AG08395 (cell line): ENCODE results near the gene MBOAT7.

Experiments
- DNase-seq: peaks from one replicate; pipeline ENCODE4 v3.0.0; 2012; ENCODE audit warnings: mixed read lengths, low spot score

Gene MBOAT7

GRCh38 chr19:54138489-54139256, 50.7 kb downstream of the MBOAT7 start:
- no peak for DNase-seq

GRCh38 chr19:54137699-54138488, 51.5 kb downstream of the MBOAT7 start, which contains the start of gene CNOT3:
Gene CNOT3, plus strand, starts transcription at chr19:54137762. Its CDS starts 5,217 bp downstream, at chr19:54142979.
- no peak for DNase-seq

DNA sequence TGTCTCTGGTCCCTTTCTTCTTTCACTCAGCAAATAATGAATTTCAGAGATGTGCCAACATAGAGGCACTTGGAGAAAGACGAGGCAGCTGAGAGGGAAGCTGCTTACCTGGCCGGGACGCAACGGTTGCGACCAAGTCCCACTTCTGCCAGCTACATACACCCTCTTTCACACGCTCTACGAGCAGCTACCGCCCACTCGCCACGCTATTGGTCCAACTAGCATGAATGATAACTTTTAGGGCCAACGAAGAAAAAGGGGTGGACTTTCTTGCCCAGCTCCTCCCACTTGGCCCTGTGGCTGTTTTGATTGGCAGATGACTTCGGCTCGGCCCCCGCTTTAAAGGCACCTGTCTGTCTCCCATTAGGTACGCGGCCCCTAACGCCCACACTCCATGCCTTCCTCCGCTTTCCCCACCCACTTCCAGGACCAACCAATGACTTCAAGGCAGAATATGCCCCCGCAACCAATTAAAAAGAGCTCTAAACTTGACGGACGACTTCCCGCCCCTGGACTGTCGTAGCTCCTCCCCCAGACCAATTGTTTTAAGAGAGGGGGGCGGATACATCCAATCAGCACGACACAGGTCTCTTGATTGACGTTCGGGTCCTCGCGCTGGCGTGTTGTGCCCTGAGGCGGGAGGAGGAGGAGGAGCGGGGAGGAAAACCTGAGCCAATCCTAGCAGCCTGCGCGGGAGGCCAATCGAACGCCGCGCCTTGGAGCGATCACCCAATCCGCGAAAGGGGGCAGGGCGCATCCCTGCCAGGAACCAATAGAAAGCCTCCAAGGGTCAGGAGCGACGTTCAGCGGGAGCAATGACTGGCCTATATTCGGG, 52.3 kb downstream of the MBOAT7 start:
- peak; percentile 99 for DNase-seq

- DNase-seq, result no peak
Measured at GRCh38 chr19:54136086-54136863, 53.1 kb downstream of the MBOAT7 start.

GRCh38 chr19:54133957-54134590, 55.3 kb downstream of the MBOAT7 start:
- DNase-seq, result no peak

DNA sequence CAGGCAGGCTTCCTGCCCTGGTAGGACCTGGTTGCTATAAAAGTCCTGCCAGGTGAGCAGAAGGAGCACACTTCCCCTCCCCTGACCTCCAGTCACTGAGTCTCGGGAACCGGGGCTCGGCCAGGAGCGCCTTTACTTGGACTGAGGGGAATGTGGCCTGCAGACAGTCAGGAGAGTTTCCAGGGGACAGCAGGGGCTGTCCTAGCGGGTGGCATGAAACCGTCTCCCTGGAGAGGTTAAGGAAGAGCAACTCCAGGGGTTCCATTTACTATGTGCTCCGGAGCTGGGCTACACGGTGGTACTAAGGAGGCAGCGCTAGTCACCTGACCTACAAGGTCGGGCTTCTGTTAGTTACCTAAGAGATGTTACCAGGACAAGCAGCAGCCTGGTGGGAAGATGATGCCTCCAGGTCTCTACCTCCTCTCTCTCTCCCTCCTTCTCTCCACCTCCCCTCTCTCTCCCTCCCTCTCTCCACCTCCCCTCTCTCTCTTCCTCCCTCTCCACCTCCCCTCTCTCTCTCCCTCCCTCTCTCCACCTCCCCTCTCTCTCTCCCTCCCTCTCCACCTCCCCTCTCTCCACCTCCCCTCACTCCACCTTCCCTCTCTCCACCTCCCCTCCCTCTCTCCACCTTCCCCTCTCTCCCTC, 55.9 kb downstream of the MBOAT7 start:
- no peak for DNase-seq

GRCh38 chr19:54129617-54129996, 59.8 kb downstream of the MBOAT7 start:
- no peak for DNase-seq

GRCh38 chr19:54128796-54129616, 60.4 kb downstream of the MBOAT7 start:
- DNase-seq, result no peak

- DNase-seq, result no peak
Measured at GRCh38 chr19:54128441-54128725, 61.0 kb downstream of the MBOAT7 start.

DNA sequence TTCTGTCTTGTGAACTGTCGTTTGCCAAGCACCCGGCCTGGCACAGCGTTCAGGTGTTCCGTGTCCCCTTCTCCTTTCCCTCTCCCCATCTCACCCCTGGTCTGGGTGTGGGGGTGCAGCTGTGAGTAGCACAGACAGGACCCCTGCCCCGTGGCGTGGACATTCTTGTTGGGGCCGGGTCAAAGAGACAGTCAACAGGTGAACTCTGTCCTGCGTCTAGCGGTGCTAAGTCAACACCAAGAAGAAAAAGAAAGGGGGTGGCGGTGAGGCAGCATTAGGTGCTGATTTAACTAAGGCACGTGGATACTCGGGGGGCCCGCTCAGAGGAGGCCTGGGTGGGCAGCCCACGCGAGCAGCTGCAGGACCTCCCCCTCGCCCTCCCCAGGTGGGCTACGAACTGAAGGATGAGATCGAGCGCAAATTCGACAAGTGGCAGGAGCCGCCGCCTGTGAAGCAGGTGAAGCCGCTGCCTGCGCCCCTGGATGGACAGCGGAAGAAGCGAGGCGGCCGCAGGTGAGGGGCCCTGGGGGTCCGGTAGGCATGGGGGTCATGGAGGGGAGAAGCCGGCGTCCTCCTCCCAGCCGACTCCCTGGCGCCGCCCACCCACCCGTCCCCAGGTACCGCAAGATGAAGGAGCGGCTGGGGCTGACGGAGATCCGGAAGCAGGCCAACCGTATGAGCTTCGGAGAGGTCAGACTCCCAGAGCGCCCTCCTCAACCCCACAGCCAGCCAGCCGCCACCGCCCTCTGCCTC, 61.5 kb downstream of the MBOAT7 start:
- DNase-seq, result no peak

GRCh38 chr19:54125713-54126112, 63.7 kb downstream of the MBOAT7 start:
- no peak for DNase-seq

DNA sequence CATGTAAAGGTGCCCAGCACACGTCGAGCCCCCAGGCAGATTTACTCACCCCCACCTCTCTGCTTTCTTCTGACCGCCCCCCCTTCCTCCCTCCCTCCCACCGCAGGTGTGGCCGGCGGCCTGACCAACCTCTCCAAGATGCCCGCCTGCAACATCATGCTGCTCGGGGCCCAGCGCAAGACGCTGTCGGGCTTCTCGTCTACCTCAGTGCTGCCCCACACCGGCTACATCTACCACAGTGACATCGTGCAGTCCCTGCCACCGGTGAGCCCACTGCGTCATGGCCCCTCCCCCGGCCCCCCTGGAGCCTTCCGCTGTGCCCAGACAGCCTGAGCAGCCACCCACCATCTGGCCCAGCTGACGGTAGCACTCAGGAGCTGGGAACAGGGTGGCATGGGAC, 65.0 kb downstream of the MBOAT7 start:
- no peak for DNase-seq

DNA sequence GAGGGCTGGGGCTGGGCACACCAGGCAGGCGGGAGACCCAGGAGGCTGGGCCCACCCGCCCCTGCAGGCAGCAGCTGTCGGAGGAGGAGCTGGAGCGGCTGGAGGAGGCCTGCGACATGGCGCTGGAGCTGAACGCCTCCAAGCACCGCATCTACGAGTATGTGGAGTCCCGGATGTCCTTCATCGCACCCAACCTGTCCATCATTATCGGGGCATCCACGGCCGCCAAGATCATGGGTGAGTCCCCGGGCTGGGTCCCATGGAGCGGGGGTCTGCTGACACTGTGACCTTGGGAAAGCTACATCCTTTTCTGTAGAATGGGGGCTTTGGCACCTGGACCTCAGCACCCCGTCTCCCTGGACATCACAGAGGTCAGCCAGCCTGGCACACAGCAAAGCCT, 65.7 kb downstream of the MBOAT7 start:
- DNase-seq, result no peak
